SK-N-SH (cell line): ENCODE results near the gene B3GAT3. TPM values are rescaled to one million over a fixed set of nuclear protein-coding genes. Genes with fewer than 3 reads are reported as not detected.
A peak's percentile ranks its signal among the peaks of the same experiment; 100 is the strongest.

Experiments
- CTCF ChIA-PET: fragments of 300-600, 350-600 bp; formaldehyde crosslinking; extraction: SDS; loops from one replicate; lab custom pipeline; 2021; lab: Yijun Ruan, JAX
- POLR2A ChIA-PET: fragments of 350-600 bp; sonication (Branson Sonifier 250); formaldehyde crosslinking; extraction: SDS; loops from one replicate; lab custom pipeline; 2020; ENCODE audit warnings: antibody characterized with exemption, inconsistent platforms; lab: Yijun Ruan, JAX
- DNase-seq: peaks from one replicate; pipeline ENCODE4 v3.0.0; 2012
- H2AFZ ChIP-seq: fragments of 200-600 bp; sonication (generic); 2 replicates; pipeline ENCODE4 v1.8.1; 2016; ENCODE audit warnings: antibody characterized with exemption, mild to moderate bottlenecking, low read depth
- H3F3A ChIP-seq: fragments of 200-600 bp; sonication (generic); replicated peaks from 2 replicates; pipeline ENCODE3; 2016; ENCODE audit warnings: antibody characterized with exemption, mild to moderate bottlenecking; ENCODE audit not compliant: insufficient read depth
- H3K27ac ChIP-seq, 2 experiments: fragments of 200-500 bp in 1 of 2; fragments of 200-600 bp in 1 of 2; sonication (Bioruptor generic) in 1 of 2; sonication (generic), shearing (Covaris generic) in 1 of 2; 2 replicates each; pipeline versions ENCODE4 v1.5.1 to v1.6.1; 2014 to 2016; ENCODE audit warnings: low read depth in 2 of 2, inconsistent platforms in 1 of 2, low read length in 1 of 2, mild to moderate bottlenecking in 1 of 2, mixed read lengths in 1 of 2
- H3K27me3 ChIP-seq: fragments of 200-600 bp; sonication (generic), shearing (Covaris generic); 2 replicates; pipeline ENCODE4 v1.6.1; 2016; ENCODE audit warnings: mixed run types; ENCODE audit not compliant: insufficient read depth
- H3K36me3 ChIP-seq, 2 experiments: fragments of 200-500 bp in 1 of 2; fragments of 200-600 bp in 1 of 2; sonication (Bioruptor generic) in 1 of 2; sonication (generic) in 1 of 2; replicated peaks in 1 of 2; 2 replicates each; pipeline versions ENCODE3 to v1.5.1; 2014 to 2016; ENCODE audit warnings: low read length in 1 of 2, mild to moderate bottlenecking in 1 of 2; ENCODE audit not compliant: insufficient read depth in 2 of 2, control insufficient read depth in 1 of 2
- H3K4me1 ChIP-seq, 2 experiments: fragments of 200-500 bp in 1 of 2; fragments of 200-600 bp in 1 of 2; sonication (Bioruptor generic) in 1 of 2; sonication (generic), shearing (Covaris generic) in 1 of 2; 2 replicates each; pipeline versions ENCODE4 v1.5.1 to v1.6.1; 2014 to 2016; ENCODE audit warnings: low read depth in 1 of 2, low read length in 1 of 2, mixed run types in 1 of 2; ENCODE audit not compliant: insufficient read depth in 2 of 2, control insufficient read depth in 1 of 2
- H3K4me2 ChIP-seq: fragments of 200-600 bp; sonication (generic), shearing (Covaris generic); 2 replicates; pipeline ENCODE4 v1.6.1; 2017; ENCODE audit warnings: mixed run types
- H3K4me3 ChIP-seq, 2 experiments: fragments of 200-500 bp in 1 of 2; fragments of 200-600 bp in 1 of 2; sonication (Bioruptor generic) in 1 of 2; sonication (generic), shearing (Covaris generic) in 1 of 2; 2 replicates each; pipeline versions ENCODE4 v1.5.1 to v1.8.1; 2014 to 2016; ENCODE audit warnings: low read depth in 2 of 2, inconsistent platforms in 1 of 2, low read length in 1 of 2, mild to moderate bottlenecking in 1 of 2, mixed read lengths in 1 of 2, moderate library complexity in 1 of 2
- H3K79me2 ChIP-seq: fragments of 200-600 bp; sonication (generic); 2 replicates; pipeline ENCODE4 v1.8.1; 2017; ENCODE audit warnings: mild to moderate bottlenecking; ENCODE audit not compliant: insufficient read depth
- H3K9ac ChIP-seq: fragments of 200-600 bp; sonication (generic); 2 replicates; pipeline ENCODE4 v1.6.1; 2017; ENCODE audit warnings: mixed run types
- H3K9me2 ChIP-seq: fragments of 200-600 bp; sonication (generic); 2 replicates; pipeline ENCODE4 v1.6.1; 2017; ENCODE audit warnings: mixed run types
- H3K9me3 ChIP-seq: fragments of 200-600 bp; sonication (generic); 2 replicates; pipeline ENCODE4 v1.6.1; 2017; ENCODE audit warnings: mixed run types, mild to moderate bottlenecking, moderate library complexity
- H4K20me1 ChIP-seq: fragments of 200-600 bp; sonication (generic); 2 replicates; pipeline ENCODE4 v1.6.1; 2017; ENCODE audit warnings: mild to moderate bottlenecking, mixed run types; ENCODE audit not compliant: insufficient read depth
- CHD2 ChIP-seq: fragments of 150-350 bp; IDR thresholded peaks from 2 replicates; pipeline ENCODE4 v1.6.1; 2018; ENCODE audit warnings: low read length; ENCODE audit not compliant: partially characterized antibody
- CTCF ChIP-seq: fragments of 200-600 bp; sonication (generic); IDR thresholded peaks from 2 replicates; pipeline ENCODE4 v1.6.1; 2017; ENCODE audit warnings: antibody characterized with exemption, mild to moderate bottlenecking, moderate library complexity
- ELF1 ChIP-seq: IDR thresholded peaks from 2 replicates; pipeline ENCODE4 v1.4.0; 2012
- EP300 ChIP-seq, 2 experiments: IDR thresholded peaks; 2 replicates each; pipeline versions ENCODE4 v1.4.0 to v1.6.1; 2012; ENCODE audit warnings: borderline replicate concordance in 1 of 2, low read depth in 1 of 2, low read length in 1 of 2
- GABPA ChIP-seq: IDR thresholded peaks from 2 replicates; pipeline ENCODE4 v1.4.0; 2012; ENCODE audit warnings: low read depth, mild to moderate bottlenecking
- JUND ChIP-seq: IDR thresholded peaks from 2 replicates; pipeline ENCODE4 v1.4.0; 2012
- MEF2A ChIP-seq: IDR thresholded peaks from 2 replicates; pipeline ENCODE4 v1.4.0; 2012; ENCODE audit warnings: low read depth, borderline replicate concordance
- MXI1 ChIP-seq: IDR thresholded peaks from 2 replicates; pipeline ENCODE4 v1.6.1; 2012; ENCODE audit warnings: mild to moderate bottlenecking, low read depth, low read length, improper control_type of control experiment
- NFIC ChIP-seq: IDR thresholded peaks from 2 replicates; pipeline ENCODE4 v1.4.0; 2012; ENCODE audit warnings: borderline replicate concordance
- PBX3 ChIP-seq: IDR thresholded peaks from 2 replicates; pipeline ENCODE4; 2012
- RAD21 ChIP-seq: IDR thresholded peaks from 2 replicates; pipeline ENCODE4 v1.6.1; 2012; ENCODE audit warnings: mild to moderate bottlenecking, low read length
- RCOR1 ChIP-seq: fragments of 150-350 bp; IDR thresholded peaks from 2 replicates; pipeline ENCODE4 v1.6.1; 2017; ENCODE audit warnings: antibody characterized with exemption, low read length
- SIN3A ChIP-seq: IDR thresholded peaks from 2 replicates; pipeline ENCODE4 v1.6.1; 2012; ENCODE audit warnings: low read depth, mild to moderate bottlenecking, low read length, moderate library complexity, borderline replicate concordance
- TCF12 ChIP-seq: IDR thresholded peaks from 2 replicates; pipeline ENCODE4 v1.4.0; 2012
- TEAD4 ChIP-seq: IDR thresholded peaks from 2 replicates; pipeline ENCODE4 v1.4.0; 2012; ENCODE audit warnings: mild to moderate bottlenecking, borderline replicate concordance; ENCODE audit not compliant: insufficient read depth
- USF1 ChIP-seq: IDR thresholded peaks from 2 replicates; pipeline ENCODE4 v1.4.0; 2012; ENCODE audit warnings: low read depth, borderline replicate concordance
- YY1 ChIP-seq: IDR thresholded peaks from 2 replicates; pipeline ENCODE4 v1.4.0; 2012; ENCODE audit warnings: low read depth, mild to moderate bottlenecking
- ZBTB33 ChIP-seq: IDR thresholded peaks from 2 replicates; pipeline ENCODE4 v1.4.0; 2012; ENCODE audit warnings: low read depth, borderline replicate concordance
- WGBS: methylation state at CpG from one replicate; pipeline ENCODE4 v1.1.6; 2017; ENCODE audit warnings: low lambda C conversion rate; 5-methylcytosine and 5-hydroxymethylcytosine counted together
- polyA plus RNA-seq, 3 experiments: library from polyadenylated mRNA; depleted of rRNA; stranded (reverse); fragments of >200 nt; gene quantifications; 2 replicates each; pipeline ENCODE4 v1.2.3, GENCODE V29; 2012

B3GAT3 gene
- polyA plus RNA-seq, 1 of the 3 experiments (the other 2 are of a cell fraction) = 104 TPM

- TF ChIP-seq CTCF (no peak), RCOR1 (no peak), TCF12 (no peak), TEAD4 (no peak), YY1 (no peak), PBX3 (no peak), ZBTB33 (no peak), CHD2 (no peak), MXI1 (no peak), NFIC (no peak), GABPA (no peak)
Measured at GRCh38 chr11:62577046-62577714, 44.6 kb downstream of the B3GAT3 start (continued).

GRCh38 chr11:62575837-62576236, 45.9 kb downstream of the B3GAT3 start:
- Histone ChIP-seq H3K4me3 (no peak overlapping the region), H4K20me1 (peaks cover 17% of the 10 kb centered on the region), H3K9ac (no peak overlapping the region), H3K79me2 (peaks cover 46% of the 10 kb centered on the region), H3K9me3 (no peaks in the 10 kb centered on the region), H3K36me3 (peaks cover 32 to 47% of the 10 kb centered on the region in 2 experiments), H3K9me2 (no peaks in the 10 kb centered on the region), H3K27me3 (no peaks in the 10 kb centered on the region), H3K27ac (no peak overlapping the region), H3K4me1 (peaks cover 16 to 28% of the 10 kb centered on the region in 2 experiments; a peak in 3 of 4 replicates), H3F3A (peaks cover 10% of the 10 kb centered on the region), H3K4me2 (peak overlapping the region; percentile 80), H2AFZ (no peak overlapping the region)
- TF ChIP-seq SIN3A = no peak
- TF ChIP-seq JUND = no peak
- TF ChIP-seq MEF2A = no peak
- TF ChIP-seq EP300 (IDR thresholded peaks at IDR 0.05; ENCODE audit: borderline replicate concordance in 1 of 2, low read depth in 1 of 2, low read length in 1 of 2) = no peak
- no peak for TF ChIP-seq USF1
- no peak for TF ChIP-seq RAD21
- TF ChIP-seq ELF1 = no peak
- 97% methylated on average over 11 of the region's 14 CpGs for WGBS
- DNase-seq = no peak
- ChIA-PET CTCF (interaction anchor here (1.2 kb wide), 1 partner anchor 23 kb away, joined by 3 read pairs; no protein-coding TSS in a partner anchor), POLR2A (no interaction called here)
